Parietal lobe (tissue), 1 donor: ENCODE results near the gene DMBX1. TPM values are rescaled to one million over a fixed set of nuclear protein-coding genes. Genes with fewer than 3 reads are reported as not detected.

Experiments used
- total RNA-seq: library from RNA; depleted of rRNA; stranded (reverse); fragments of >200 nt; gene quantifications from one replicate; pipeline ENCODE4 v1.2.3, GENCODE V29; 2014

Gene DMBX1
- not detected for total RNA-seq

DNA sequence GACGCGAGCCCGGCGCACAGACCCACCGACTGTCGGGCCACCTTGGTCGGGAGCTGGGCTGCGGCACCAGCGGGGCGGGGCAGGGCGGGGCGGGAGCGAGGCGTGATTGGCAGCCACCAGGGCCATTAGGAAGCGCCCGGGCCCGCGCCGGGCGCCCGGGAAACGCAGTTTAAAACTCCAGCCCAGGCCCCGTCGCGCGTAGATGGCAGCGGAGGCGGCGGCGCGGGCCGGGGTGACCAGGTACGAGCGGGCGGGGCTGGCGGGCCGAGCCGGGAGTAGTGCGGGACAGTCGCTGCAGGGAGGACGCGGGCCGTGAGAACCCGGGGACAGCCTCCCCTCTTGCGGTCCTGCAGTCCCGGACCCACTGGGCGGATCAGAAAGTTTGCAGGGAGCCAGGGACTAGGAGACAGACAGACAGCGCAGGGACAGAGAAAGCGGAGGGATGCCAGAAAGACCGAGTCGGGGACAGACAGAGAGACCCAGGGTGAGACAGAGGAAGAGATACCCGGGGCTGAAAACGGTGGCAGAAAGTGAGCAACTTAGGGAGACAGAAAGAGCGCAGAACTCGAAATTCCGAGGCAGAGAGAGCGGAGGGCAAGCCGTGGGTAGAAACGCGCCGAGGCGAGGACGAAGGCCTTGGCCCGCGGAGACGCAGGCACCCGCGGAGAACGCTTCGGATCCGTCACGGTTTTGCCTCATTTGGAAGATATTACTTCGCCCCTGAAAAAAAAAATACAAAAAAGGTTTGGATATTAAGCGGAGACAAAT is at the start of gene DMBX1:
TSS of gene DMBX1 (plus strand) at position 199 of the 768 bp plus-strand sequence. CDS start 17,175 bp downstream, outside the sequence.

Other genes starting within 250 kb of the DMBX1 start
- gene RAD54L, start 242.1 kb upstream of the DMBX1 start, total RNA-seq, result 1.9 TPM
- gene LRRC41, start 186.2 kb upstream of the DMBX1 start, total RNA-seq, result 63.2 TPM
- 177 TPM for gene UQCRH, start 186.1 kb upstream of the DMBX1 start, total RNA-seq
- 18.2 TPM for gene NSUN4, start 149.0 kb upstream of the DMBX1 start, total RNA-seq
- gene FAAH, start 95.5 kb upstream of the DMBX1 start, total RNA-seq, result 36.0 TPM
- not detected for gene KNCN, start 61.8 kb downstream of the DMBX1 start, total RNA-seq
- gene MKNK1, start 114.4 kb downstream of the DMBX1 start, total RNA-seq, result 21.9 TPM
- gene MOB3C, start 127.0 kb downstream of the DMBX1 start, total RNA-seq, result 2.8 TPM
- 42.6 TPM for gene ATPAF1, start 178.5 kb downstream of the DMBX1 start, total RNA-seq
- gene TEX38, start 182.0 kb downstream of the DMBX1 start, total RNA-seq, result not detected
- gene EFCAB14, start 229.3 kb downstream of the DMBX1 start, total RNA-seq, result 24.1 TPM